Natural killer cell (primary cell): ENCODE measurements around the gene VEGFA. TPM values are rescaled to one million over a fixed set of nuclear protein-coding genes. Genes with fewer than 3 reads are reported as not detected.

ENCODE experiments used
- ATAC-seq, 3 donors: fragments of 150-1000 bp in 2 of 3; fragments of 200-7000 bp in 1 of 3; cut with Tn5 transposase; 1 replicate in 1 of 3; 2 replicates in 2 of 3; pipeline ENCODE4 v1.10.0; 2021; ENCODE audit warnings: mild to moderate bottlenecking in 2 of 3, moderate library complexity in 2 of 3
- DNase-seq, 2 donors: peaks; one replicate each; pipeline versions ENCODE4 v3.0.0 to v3.0.0-alpha.2; 2013 to 2021; ENCODE audit warnings: mixed read lengths in 1 of 2
- H3K27ac ChIP-seq: one replicate; pipeline ENCODE4 v1.5.1; 2013; ENCODE audit warnings: mild to moderate bottlenecking, low read length
- H3K27me3 ChIP-seq: one replicate; pipeline ENCODE4 v1.6.1; 2013; ENCODE audit warnings: low read length; ENCODE audit not compliant: control insufficient read depth, insufficient read depth
- H3K36me3 ChIP-seq: one replicate; pipeline ENCODE4 v1.6.1; 2013; ENCODE audit warnings: low read length; ENCODE audit not compliant: control insufficient read depth, insufficient read depth
- H3K4me1 ChIP-seq: one replicate; pipeline ENCODE4 v1.6.1; 2013; ENCODE audit warnings: low read length; ENCODE audit not compliant: control insufficient read depth, insufficient read depth
- H3K4me3 ChIP-seq: one replicate; pipeline ENCODE4 v1.5.1; 2013; ENCODE audit warnings: low read length
- H3K9me3 ChIP-seq: one replicate; pipeline ENCODE4 v1.6.1; 2013; ENCODE audit warnings: low read length; ENCODE audit not compliant: control insufficient read depth, insufficient read depth
- H3K27ac Mint-ChIP-seq, 2 donors: one replicate each; pipeline ENCODE4 v1.8.0; 2022; ENCODE audit warnings: mild to moderate bottlenecking in 2 of 2, mixed read lengths in 2 of 2, moderate library complexity in 1 of 2
- H3K27me3 Mint-ChIP-seq, 2 donors: one replicate each; pipeline ENCODE4 v1.8.0; 2022; ENCODE audit warnings: low read depth in 2 of 2, mixed read lengths in 2 of 2
- H3K36me3 Mint-ChIP-seq: one replicate; pipeline ENCODE4 v1.8.0; 2022; ENCODE audit warnings: mixed read lengths
- H3K4me1 Mint-ChIP-seq, 2 donors: one replicate each; pipeline ENCODE4 v1.8.0; 2022; ENCODE audit warnings: mixed read lengths in 2 of 2
- H3K4me3 Mint-ChIP-seq: one replicate; pipeline ENCODE4 v1.8.0; 2022; ENCODE audit warnings: mild to moderate bottlenecking, moderate library complexity, mixed read lengths
- H3K9me3 Mint-ChIP-seq, 2 donors: one replicate each; pipeline ENCODE4 v1.8.0; 2022; ENCODE audit warnings: mixed read lengths in 2 of 2
- whole genome bisulfite sequencing: methylation state at CpG from one replicate; pipeline ENCODE4 v1.1.7; 2013; ENCODE audit warnings: missing lambda C conversion rate; ENCODE audit not compliant: insufficient coverage; 5-methylcytosine and 5-hydroxymethylcytosine counted together
- intact Hi-C: fragments of 100-400 bp; cut with micrococcal nuclease; formaldehyde crosslinking; loops from one replicate; pipeline ENCODE4 v1.14.2; 2022
- total RNA-seq, 4 donors: library from RNA; stranded (reverse); fragments of 120-200 nt in 1 of 4; gene quantifications; one replicate each; pipeline versions ENCODE4 v1.2.3 to v1.2.4, GENCODE V29; 2013 to 2022
- TF ChIP-seq, protein P1 (sequence below): fragments of 200-600 bp; IDR thresholded peaks from one replicate; pipeline ENCODE4 v1.8.0; 2022; ENCODE audit warnings: antibody characterized with exemption

The VEGFA gene
- total RNA-seq, 3 donors from 2014 or later (not counting 1 experiment from before 2014, with no cell fraction given), result 3.6 to 27.5 (median 3.7) TPM

DNA sequence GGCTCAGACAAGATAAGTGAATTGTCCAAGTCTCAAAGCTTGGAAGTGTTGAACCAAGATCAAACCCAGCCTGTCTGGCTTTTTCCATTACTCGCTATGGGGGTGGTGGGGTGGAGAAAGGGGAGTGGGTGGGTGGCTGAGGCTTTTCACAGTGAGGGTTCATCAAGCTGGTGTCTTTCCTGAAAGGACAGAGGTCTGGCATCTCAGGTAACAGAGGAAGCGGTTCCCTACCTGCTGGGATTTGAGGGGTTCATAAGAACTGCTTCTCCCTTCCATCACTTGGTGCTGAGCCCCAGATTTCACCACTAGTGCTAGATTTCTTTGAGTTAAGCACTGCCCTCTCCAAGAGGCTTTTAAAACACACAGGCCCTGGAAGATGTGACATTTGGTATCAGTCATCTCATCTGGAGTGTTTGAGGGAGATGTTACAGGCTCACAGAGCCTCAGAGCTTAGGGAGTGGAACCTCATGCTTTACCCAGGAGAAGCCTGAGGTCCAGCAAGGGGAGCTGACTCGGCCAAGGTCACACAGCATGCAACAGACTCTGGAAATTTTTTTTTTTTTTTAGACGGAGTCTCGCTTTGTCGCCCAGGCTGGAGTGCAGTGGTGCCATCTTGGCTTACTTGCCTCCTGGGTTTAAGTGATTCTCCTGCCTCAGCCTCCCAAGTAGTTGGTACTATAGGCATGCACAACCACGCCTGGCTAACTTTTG is 6.0 kb upstream of the VEGFA start:
- Mint-ChIP-seq H3K4me3 (no peak overlapping the region), H3K27ac (no peak overlapping the region), H3K36me3 (no peaks in the 10 kb centered on the region), H3K4me1 (no peaks in the 10 kb centered on the region), H3K9me3 (no peaks in the 10 kb centered on the region), H3K27me3 (peaks cover 9 to 13% of the 10 kb centered on the region in 2 donors)
- TF ChIP-seq, protein P1, sequence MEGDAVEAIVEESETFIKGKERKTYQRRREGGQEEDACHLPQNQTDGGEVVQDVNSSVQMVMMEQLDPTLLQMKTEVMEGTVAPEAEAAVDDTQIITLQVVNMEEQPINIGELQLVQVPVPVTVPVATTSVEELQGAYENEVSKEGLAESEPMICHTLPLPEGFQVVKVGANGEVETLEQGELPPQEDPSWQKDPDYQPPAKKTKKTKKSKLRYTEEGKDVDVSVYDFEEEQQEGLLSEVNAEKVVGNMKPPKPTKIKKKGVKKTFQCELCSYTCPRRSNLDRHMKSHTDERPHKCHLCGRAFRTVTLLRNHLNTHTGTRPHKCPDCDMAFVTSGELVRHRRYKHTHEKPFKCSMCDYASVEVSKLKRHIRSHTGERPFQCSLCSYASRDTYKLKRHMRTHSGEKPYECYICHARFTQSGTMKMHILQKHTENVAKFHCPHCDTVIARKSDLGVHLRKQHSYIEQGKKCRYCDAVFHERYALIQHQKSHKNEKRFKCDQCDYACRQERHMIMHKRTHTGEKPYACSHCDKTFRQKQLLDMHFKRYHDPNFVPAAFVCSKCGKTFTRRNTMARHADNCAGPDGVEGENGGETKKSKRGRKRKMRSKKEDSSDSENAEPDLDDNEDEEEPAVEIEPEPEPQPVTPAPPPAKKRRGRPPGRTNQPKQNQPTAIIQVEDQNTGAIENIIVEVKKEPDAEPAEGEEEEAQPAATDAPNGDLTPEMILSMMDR, result no peak
- Histone ChIP-seq H3K27ac (no peak overlapping the region), H3K9me3 (no peaks in the 10 kb centered on the region), H3K36me3 (no peaks in the 10 kb centered on the region), H3K4me3 (no peak overlapping the region), H3K27me3 (no peaks in the 10 kb centered on the region), H3K4me1 (no peaks in the 10 kb centered on the region)
- 95% methylated on average over 7 of the region's 7 CpGs for WGBS
- DNase-seq (no peak), ATAC-seq (no peak)
- intact Hi-C loops, result no loop called here

- Histone ChIP-seq H3K4me3 (no peak overlapping the region), H3K36me3 (no peaks in the 10 kb centered on the region), H3K27ac (no peak overlapping the region), H3K9me3 (no peaks in the 10 kb centered on the region), H3K27me3 (no peaks in the 10 kb centered on the region), H3K4me1 (peaks cover 5% of the 10 kb centered on the region)
- peaks cover 7 to 19% of the 10 kb centered on the region in 2 donors for H3K27me3 Mint-ChIP-seq
- no peaks in the 10 kb centered on the region for H3K9me3 Mint-ChIP-seq
- intact Hi-C loops, result no loop called here
- 88% methylated on average over 5 of the region's 5 CpGs for WGBS
- peaks cover 0 to 7% of the 10 kb centered on the region in 2 donors for H3K4me1 Mint-ChIP-seq
- TF ChIP-seq, protein P1, result no peak
- H3K36me3 Mint-ChIP-seq, result no peaks in the 10 kb centered on the region
- no peak for ATAC-seq
- H3K27ac Mint-ChIP-seq, result no peak overlapping the region
- no peak overlapping the region for H3K4me3 Mint-ChIP-seq
- no peak for DNase-seq
Observed at GRCh38 chr6:43764772-43765171, 5.2 kb upstream of the VEGFA start.

DNA sequence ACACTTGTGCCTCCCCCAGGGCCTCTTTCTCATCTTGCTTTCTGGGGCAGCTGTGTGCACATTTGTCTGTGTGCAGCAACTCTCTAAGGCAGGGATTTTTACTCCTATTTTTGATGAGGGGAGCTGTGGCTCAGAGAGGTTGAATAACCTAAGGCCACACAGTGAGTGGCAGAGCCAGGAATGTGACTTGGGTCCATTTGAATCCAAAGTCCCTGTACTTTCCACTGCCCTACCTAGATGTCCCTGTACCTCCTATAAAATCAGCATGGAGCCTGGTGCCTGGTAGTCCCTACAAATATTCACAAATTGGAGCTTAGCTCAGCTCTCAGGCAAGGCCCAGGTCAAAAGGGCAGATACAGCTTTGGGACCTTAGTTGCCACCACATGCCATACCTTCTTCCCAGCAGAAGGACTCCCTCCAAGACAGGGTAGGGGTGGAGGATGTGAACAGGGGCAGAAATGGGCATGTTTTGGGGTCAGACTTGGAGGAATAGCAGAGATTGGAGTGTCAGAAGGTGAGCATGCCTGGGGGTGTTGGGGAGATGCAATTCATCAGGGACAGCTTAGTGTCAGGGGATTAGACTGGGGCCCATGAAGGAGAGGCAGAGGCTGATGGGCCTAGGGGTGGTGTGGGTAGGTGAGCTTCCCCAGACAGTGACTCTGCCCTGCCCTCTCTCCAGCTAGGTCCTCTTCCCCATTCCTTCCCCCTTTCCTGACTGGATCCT is 4.1 kb upstream of the VEGFA start:
- Mint-ChIP-seq H3K9me3 (no peaks in the 10 kb centered on the region), H3K27ac (no peak overlapping the region), H3K4me1 (peaks cover 6 to 13% of the 10 kb centered on the region in 2 donors), H3K36me3 (no peaks in the 10 kb centered on the region), H3K4me3 (no peak overlapping the region), H3K27me3 (peaks cover 0 to 19% of the 10 kb centered on the region in 2 donors)
- TF ChIP-seq, protein P1, result no peak
- H3K36me3 ChIP-seq, result no peaks in the 10 kb centered on the region
- intact Hi-C loops, result no loop called here
- H3K4me3 ChIP-seq, result no peak overlapping the region
- no peak overlapping the region for H3K27ac ChIP-seq
- no peaks in the 10 kb centered on the region for H3K9me3 ChIP-seq
- H3K4me1 ChIP-seq, result peaks cover 14% of the 10 kb centered on the region
- H3K27me3 ChIP-seq, result no peaks in the 10 kb centered on the region
- ATAC-seq (no peak), DNase-seq (no peak)
